H1 (cell line): Measurements from ENCODE around the gene CTSL. TPM values are rescaled to one million over a fixed set of nuclear protein-coding genes. Genes with fewer than 3 reads are reported as not detected.

Experiments
- CTCF ChIA-PET: fragments of 300-600 bp; sonication (Branson Sonifier 250); formaldehyde crosslinking; loops from one replicate; lab custom pipeline; 2021; ENCODE audit not compliant: partially characterized antibody; lab: Charles Lee
- POLR2A ChIA-PET: fragments of 300-600 bp; sonication (Branson Sonifier 250); formaldehyde crosslinking; loops from one replicate; lab custom pipeline; 2021; ENCODE audit warnings: inconsistent platforms; ENCODE audit not compliant: partially characterized antibody; lab: Charles Lee
- DNase-seq, 2 experiments: peaks; one replicate each; pipeline versions ENCODE4 v3.0.0 to v3.0.0-alpha.2; 2010 to 2022; ENCODE audit warnings: low spot score in 2 of 2, low read depth in 1 of 2, mixed read lengths in 1 of 2
- FAIRE-seq: peaks from 2 replicates; lab custom pipeline; 2011; peaks lifted over from hg19 to GRCh38; lab: Jason Lieb, UNC
- H2AFZ ChIP-seq: 2 replicates; pipeline ENCODE4 v1.8.1; 2012; ENCODE audit warnings: low read length, inconsistent platforms
- H2AK5ac ChIP-seq: 2 replicates; pipeline ENCODE4 v1.6.1; 2013; ENCODE audit warnings: low read depth, low read length
- H2BK120ac ChIP-seq: replicated peaks from 2 replicates; pipeline ENCODE3; 2013; ENCODE audit warnings: low read depth, low read length, inconsistent platforms
- H2BK12ac ChIP-seq: 2 replicates; pipeline ENCODE4 v1.6.1; 2013; ENCODE audit warnings: low read depth, low read length
- H2BK15ac ChIP-seq: 2 replicates; pipeline ENCODE4 v1.6.1; 2013; ENCODE audit warnings: low read length
- H2BK20ac ChIP-seq: 2 replicates; pipeline ENCODE4 v1.6.1; 2013; ENCODE audit warnings: low read length
- H2BK5ac ChIP-seq: 2 replicates; pipeline ENCODE4 v1.6.1; 2013; ENCODE audit warnings: low read depth, low read length
- H3K14ac ChIP-seq: 2 replicates; pipeline ENCODE4 v1.6.1; 2013; ENCODE audit warnings: inconsistent platforms; ENCODE audit not compliant: insufficient read length
- H3K18ac ChIP-seq: 2 replicates; pipeline ENCODE4 v1.6.1; 2013; ENCODE audit warnings: low read length; ENCODE audit errors: extremely low read depth
- H3K23ac ChIP-seq: 2 replicates; pipeline ENCODE4 v1.6.1; 2013; ENCODE audit warnings: inconsistent platforms; ENCODE audit not compliant: insufficient read length
- H3K23me2 ChIP-seq: 2 replicates; pipeline ENCODE4 v1.6.1; 2013; ENCODE audit warnings: low read depth, low read length
- H3K27ac ChIP-seq: 2 replicates; pipeline ENCODE4 v1.6.1; 2011; ENCODE audit warnings: low read depth, low read length, inconsistent platforms
- H3K27me3 ChIP-seq, 4 experiments: replicated peaks in 1 of 4; 1 replicate in 1 of 4; 2 replicates in 3 of 4; pipeline versions ENCODE4 v1.6.1 to v1.8.1; 2011 to 2013; ENCODE audit warnings: low read length in 3 of 4, mild to moderate bottlenecking in 3 of 4, inconsistent platforms in 2 of 4, mixed read lengths in 2 of 4, moderate library complexity in 1 of 4; ENCODE audit not compliant: control insufficient read depth in 3 of 4, insufficient read depth in 3 of 4; ENCODE audit errors: extremely low read depth in 1 of 4
- H3K36me3 ChIP-seq, 4 experiments: 2 replicates each; pipeline versions ENCODE4 v1.6.1 to v1.8.1; 2011 to 2013; ENCODE audit warnings: mild to moderate bottlenecking in 4 of 4, low read length in 3 of 4, moderate library complexity in 2 of 4, control low read depth in 1 of 4, inconsistent platforms in 1 of 4; ENCODE audit not compliant: insufficient read depth in 4 of 4, control insufficient read depth in 2 of 4
- H3K4ac ChIP-seq: replicated peaks from 2 replicates; pipeline ENCODE3; 2013; ENCODE audit warnings: low read length, low read depth, mixed read lengths, inconsistent platforms; ENCODE audit not compliant: insufficient read length
- H3K4me1 ChIP-seq, 4 experiments: replicated peaks in 1 of 4; 1 replicate in 1 of 4; 2 replicates in 3 of 4; pipeline versions ENCODE4 v1.6.1 to v1.8.1; 2011 to 2013; ENCODE audit warnings: low read length in 3 of 4, inconsistent platforms in 2 of 4, mixed read lengths in 1 of 4; ENCODE audit not compliant: insufficient read depth in 4 of 4, control insufficient read depth in 3 of 4
- H3K4me2 ChIP-seq, 2 experiments: 2 replicates each; pipeline versions ENCODE4 v1.6.1 to v1.8.1; 2011 to 2013; ENCODE audit warnings: low read depth in 2 of 2, low read length in 2 of 2, control low read depth in 1 of 2, inconsistent platforms in 1 of 2, mild to moderate bottlenecking in 1 of 2; ENCODE audit not compliant: insufficient read depth in 1 of 2
- H3K4me3 ChIP-seq, 4 experiments: fragments of 200-600, 300-600 bp in 1 of 4; sonication (generic), shearing (Covaris generic), sonication (Bioruptor Twin) in 1 of 4; 2 replicates each; pipeline versions ENCODE4 v1.5.1 to v1.8.1; 2011 to 2016; ENCODE audit warnings: low read length in 4 of 4, low read depth in 3 of 4, control low read depth in 2 of 4, inconsistent platforms in 2 of 4, mild to moderate bottlenecking in 2 of 4, mixed read lengths in 1 of 4, moderate library complexity in 1 of 4; ENCODE audit not compliant: insufficient read depth in 2 of 4; ENCODE audit errors: extremely low read depth in 1 of 4
- H3K56ac ChIP-seq: replicated peaks from 2 replicates; pipeline ENCODE3; 2013; ENCODE audit warnings: low read depth, mild to moderate bottlenecking, mixed read lengths, low read length, inconsistent platforms; ENCODE audit not compliant: insufficient read length
- H3K79me1 ChIP-seq: 2 replicates; pipeline ENCODE4 v1.6.1; 2013; ENCODE audit warnings: low read depth, low read length, control low read depth
- H3K79me2 ChIP-seq, 2 experiments: 2 replicates each; pipeline versions ENCODE4 v1.6.1 to v1.8.1; 2012 to 2013; ENCODE audit warnings: low read length in 2 of 2, mild to moderate bottlenecking in 2 of 2, inconsistent platforms in 1 of 2; ENCODE audit not compliant: insufficient read depth in 2 of 2, control insufficient read depth in 1 of 2
- H3K9ac ChIP-seq, 4 experiments: replicated peaks in 1 of 4; 1 replicate in 1 of 4; 2 replicates in 3 of 4; pipeline versions ENCODE4 v1.6.1 to v1.8.1; 2011 to 2013; ENCODE audit warnings: low read depth in 3 of 4, low read length in 3 of 4, control low read depth in 2 of 4, mild to moderate bottlenecking in 2 of 4, moderate library complexity in 2 of 4, inconsistent platforms in 1 of 4; ENCODE audit errors: extremely low read depth in 1 of 4
- H3K9me3 ChIP-seq, 2 experiments: 2 replicates each; pipeline versions ENCODE4 v1.6.1 to v1.8.1; 2012 to 2013; ENCODE audit warnings: mild to moderate bottlenecking in 2 of 2, moderate library complexity in 2 of 2, control low read depth in 1 of 2, inconsistent platforms in 1 of 2, low read depth in 1 of 2, low read length in 1 of 2, mixed read lengths in 1 of 2; ENCODE audit not compliant: insufficient read depth in 2 of 2
- H4K20me1 ChIP-seq, 2 experiments: replicated peaks in 1 of 2; 2 replicates each; pipeline versions ENCODE3 to v1.8.1; 2011 to 2013; ENCODE audit warnings: inconsistent platforms in 2 of 2, low read length in 2 of 2, mild to moderate bottlenecking in 1 of 2; ENCODE audit not compliant: insufficient read depth in 2 of 2, control insufficient read depth in 1 of 2
- H4K5ac ChIP-seq: 2 replicates; pipeline ENCODE4 v1.6.1; 2013; ENCODE audit warnings: low read length, low read depth, mixed read lengths, inconsistent platforms; ENCODE audit not compliant: insufficient read length
- H4K8ac ChIP-seq: 2 replicates; pipeline ENCODE4 v1.8.0; 2013; ENCODE audit warnings: mild to moderate bottlenecking, moderate library complexity, low read length, inconsistent platforms; ENCODE audit not compliant: insufficient read depth; ENCODE audit errors: extremely low read depth
- H4K91ac ChIP-seq: replicated peaks from 2 replicates; pipeline ENCODE3; 2013; ENCODE audit warnings: low read length, mixed read lengths, inconsistent platforms; ENCODE audit not compliant: insufficient read length
- ATF3 ChIP-seq: IDR thresholded peaks from 2 replicates; pipeline ENCODE4 v1.6.1; 2011; ENCODE audit warnings: low read depth, mild to moderate bottlenecking, low read length; ENCODE audit not compliant: insufficient read depth
- CEBPB ChIP-seq: IDR thresholded peaks from 2 replicates; pipeline ENCODE4 v1.6.1; 2012; ENCODE audit warnings: low read depth, low read length
- EZH2 ChIP-seq: fragments of 200-600 bp; sonication (generic); IDR thresholded peaks from 2 replicates; pipeline ENCODE4 v1.7.1; 2012; ENCODE audit warnings: low read depth, mild to moderate bottlenecking, moderate library complexity, low read length, inconsistent platforms; ENCODE audit not compliant: severe bottlenecking
- GTF2F1 ChIP-seq: IDR thresholded peaks from 2 replicates; pipeline ENCODE4 v1.6.1; 2012; ENCODE audit warnings: low read depth, low read length, improper control_type of control experiment, borderline replicate concordance
- JUN ChIP-seq: IDR thresholded peaks from 2 replicates; pipeline ENCODE4 v1.6.1; 2011; ENCODE audit warnings: low read depth, mild to moderate bottlenecking, improper control_type of control experiment, low read length
- NRF1 ChIP-seq: IDR thresholded peaks from 2 replicates; pipeline ENCODE4 v1.6.1; 2011; ENCODE audit warnings: mild to moderate bottlenecking, low read depth, low read length, improper control_type of control experiment
- RFX5 ChIP-seq: IDR thresholded peaks from 2 replicates; pipeline ENCODE4 v1.6.1; 2011; ENCODE audit warnings: low read depth, low read length, improper control_type of control experiment, borderline replicate concordance
- SIRT6 ChIP-seq: IDR thresholded peaks from one replicate; pipeline ENCODE4 v1.7.1; 2012; ENCODE audit warnings: low read length, inconsistent platforms
- SP2 ChIP-seq: IDR thresholded peaks from 2 replicates; pipeline ENCODE4 v1.6.1; 2012; ENCODE audit warnings: mild to moderate bottlenecking, low read length, inconsistent platforms
- TBP ChIP-seq: IDR thresholded peaks from 2 replicates; pipeline ENCODE4 v1.6.1; 2011; ENCODE audit warnings: low read depth, low read length, improper control_type of control experiment
- WGBS, 2 experiments: shearing (Covaris generic) in 1 of 2; methylation state at CpG; one replicate each; pipeline versions ENCODE4 v1.1.6 to v1.1.7; 2013 to 2015; ENCODE audit warnings: low lambda C conversion rate in 2 of 2, mixed read lengths in 2 of 2, inconsistent platforms in 1 of 2, low coverage in 1 of 2, missing lambda C conversion rate in 1 of 2; ENCODE audit not compliant: insufficient replicate concordance in 2 of 2, insufficient coverage in 1 of 2, insufficient read length in 1 of 2; ENCODE audit errors: extremely low coverage in 1 of 2, missing lambda C conversion rate in 1 of 2; 5-methylcytosine and 5-hydroxymethylcytosine counted together
- polyA plus RNA-seq, 7 experiments: library from polyadenylated mRNA; depleted of rRNA in 3 of 7; stranded (reverse) in 5 of 7; unstranded in 2 of 7; fragments of >200 nt in 5 of 7; fragments of 200-250 nt in 2 of 7; gene quantifications; 1 replicate in 5 of 7; 2 replicates in 1 of 7; 4 replicates in 1 of 7; pipeline versions ENCODE4 v1.2.1 to v1.2.3, GENCODE V29; 2011 to 2013; ENCODE audit warnings: missing spikeins in 2 of 7, mixed read lengths in 2 of 7
- total RNA-seq: library from RNA; stranded (reverse); fragmentation: NEBNext Ultra II Directional; extraction: Animal tissue kit (Norgen Biotek cat#: 25700); gene quantifications from 2 replicates; pipeline ENCODE4 v1.2.1, GENCODE V29; 2021
- TF ChIP-seq, protein P1 (sequence below), 3 experiments: IDR thresholded peaks; 1 replicate in 2 of 3; 2 replicates in 1 of 3; pipeline versions ENCODE4 v1.5.1 to v1.6.1; 2011; ENCODE audit warnings: low read length in 3 of 3, mild to moderate bottlenecking in 3 of 3, inconsistent platforms in 2 of 3, low read depth in 1 of 3, moderate library complexity in 1 of 3; ENCODE audit not compliant: insufficient read depth in 1 of 3; ENCODE audit errors: control extremely low read depth in 1 of 3

CTSL gene
- total and polyA plus RNA-seq, 2 of the 8 experiments (the other 6 are each of a cell fraction or from before 2014, with no cell fraction given) = 34.2 to 38.2 TPM

- no peak overlapping the region for H2BK12ac ChIP-seq
- H2BK5ac ChIP-seq = no peak overlapping the region
- H3K4ac ChIP-seq = no peak overlapping the region
- no peak overlapping the region for H2BK120ac ChIP-seq
- no peak overlapping the region for H4K91ac ChIP-seq
- POLR2A ChIA-PET = interaction anchor here (1.1 kb wide), 1 partner anchor 11 kb away, joined by 3 read pairs; no protein-coding TSS in a partner anchor
- peaks cover 2 to 8% (median 3%) of the 10 kb centered on the region in 4 experiments; a peak in 4 of 7 replicates for H3K4me1 ChIP-seq
- H3K18ac ChIP-seq = no peak overlapping the region
- DNase-seq (no peak), FAIRE-seq (no peak)
- no peaks in the 10 kb centered on the region; a peak in 1 of 7 replicates for H3K27me3 ChIP-seq
- no peak overlapping the region for H2BK15ac ChIP-seq
- no peak overlapping the region for H3K4me3 ChIP-seq
- no peak overlapping the region for H3K23ac ChIP-seq
- H3K79me2 ChIP-seq = no peaks in the 10 kb centered on the region
- H2AK5ac ChIP-seq = no peak overlapping the region
- H4K20me1 ChIP-seq = no peaks in the 10 kb centered on the region
- CTCF ChIA-PET = interaction anchor here (0.6 kb wide), 1 partner anchor 791 kb away, joined by 3 read pairs; no protein-coding TSS in a partner anchor
- no peak overlapping the region for H2AFZ ChIP-seq
- no peak overlapping the region for H4K8ac ChIP-seq
- H2BK20ac ChIP-seq = no peak overlapping the region
- no peaks in the 10 kb centered on the region for H3K23me2 ChIP-seq
- no peaks in the 10 kb centered on the region for H3K79me1 ChIP-seq
- H3K9me3 ChIP-seq = peaks cover 4 to 6% of the 10 kb centered on the region in 2 experiments; a peak in 2 of 4 replicates
- H3K36me3 ChIP-seq = no peaks in the 10 kb centered on the region
- no peak overlapping the region for H3K27ac ChIP-seq
- no peak overlapping the region for H3K14ac ChIP-seq
- 73% methylated on average over 1 of the region's 2 CpGs; no CpG with 5 or more reads in 1 of the 2 experiments for WGBS, 2 experiments
- no peak overlapping the region for H3K4me2 ChIP-seq
- no peak overlapping the region for H3K56ac ChIP-seq
- no peak overlapping the region for H4K5ac ChIP-seq
- no peak overlapping the region for H3K9ac ChIP-seq
- no peak for TF ChIP-seq GTF2F1
- no peak for TF ChIP-seq NRF1
- no peak for TF ChIP-seq SP2
- TF ChIP-seq CEBPB = no peak
- no peak for TF ChIP-seq SIRT6
- TF ChIP-seq EZH2 = no peak
- TF ChIP-seq JUN = no peak
- no peak for TF ChIP-seq TBP
- TF ChIP-seq RFX5 = no peak
- TF ChIP-seq, protein P1, sequence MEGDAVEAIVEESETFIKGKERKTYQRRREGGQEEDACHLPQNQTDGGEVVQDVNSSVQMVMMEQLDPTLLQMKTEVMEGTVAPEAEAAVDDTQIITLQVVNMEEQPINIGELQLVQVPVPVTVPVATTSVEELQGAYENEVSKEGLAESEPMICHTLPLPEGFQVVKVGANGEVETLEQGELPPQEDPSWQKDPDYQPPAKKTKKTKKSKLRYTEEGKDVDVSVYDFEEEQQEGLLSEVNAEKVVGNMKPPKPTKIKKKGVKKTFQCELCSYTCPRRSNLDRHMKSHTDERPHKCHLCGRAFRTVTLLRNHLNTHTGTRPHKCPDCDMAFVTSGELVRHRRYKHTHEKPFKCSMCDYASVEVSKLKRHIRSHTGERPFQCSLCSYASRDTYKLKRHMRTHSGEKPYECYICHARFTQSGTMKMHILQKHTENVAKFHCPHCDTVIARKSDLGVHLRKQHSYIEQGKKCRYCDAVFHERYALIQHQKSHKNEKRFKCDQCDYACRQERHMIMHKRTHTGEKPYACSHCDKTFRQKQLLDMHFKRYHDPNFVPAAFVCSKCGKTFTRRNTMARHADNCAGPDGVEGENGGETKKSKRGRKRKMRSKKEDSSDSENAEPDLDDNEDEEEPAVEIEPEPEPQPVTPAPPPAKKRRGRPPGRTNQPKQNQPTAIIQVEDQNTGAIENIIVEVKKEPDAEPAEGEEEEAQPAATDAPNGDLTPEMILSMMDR (IDR thresholded peaks at IDR 0.05; ENCODE audit: control extremely low read depth in 1 of 3, insufficient read depth in 1 of 3, low read depth in 1 of 3, low read length in 3 of 3) = no peak
- TF ChIP-seq ATF3 = no peak
Observed at GRCh38 chr9:87750726-87751125, 24.8 kb downstream of the CTSL start.
